ENCODE measurements around the gene DMGDH. TPM values are rescaled to one million over a fixed set of nuclear protein-coding genes. Genes with fewer than 3 reads are reported as not detected.

The DMGDH gene
- total and polyA plus RNA-seq, 2 of the 4 experiments (the other 2 are of a cell fraction) = 0.18 TPM; not detected in 1

GRCh38 chr5:79074641-79075040 lies 5.2 kb upstream of the DMGDH start:
- intact Hi-C loops (cut with micrococcal nuclease) = no loop called here

More at GRCh38 chr5:79074641-79075040, 5.2 kb upstream of the DMGDH start:
- no TSS peak for BruUV-seq (replicated peaks)
- Histone ChIP-seq H2AFZ (replicated peaks; ENCODE audit: low read length, poor library complexity) (no peak overlapping the region), H3K56ac (ENCODE audit: extremely low read depth, insufficient read depth, low read length) (no peak overlapping the region), H4K8ac (ENCODE audit: low read depth in 2 of 2, low read length in 2 of 2) (no peak overlapping the region), H3K18ac (ENCODE audit: low read depth, low read length) (no peak overlapping the region), H2AK9ac (replicated peaks; ENCODE audit: low read depth, low read length, poor library complexity) (peak overlapping the region; percentile 47), H3K4me1 (ENCODE audit: control insufficient read depth, insufficient read depth, low read length) (peaks cover 6% of the 10 kb centered on the region; the same call in 1 of the 2 replicates), H2BK15ac (ENCODE audit: low read depth, low read length) (no peak overlapping the region), H4K5ac (ENCODE audit: low read depth, low read length) (no peak overlapping the region), H4K91ac (ENCODE audit: insufficient read depth, low read depth, low read length) (no peak overlapping the region), H3K9me3 (ENCODE audit: control insufficient read depth, insufficient read depth, low read length) (peaks cover 6% of the 10 kb centered on the region), H3K9ac (ENCODE audit: low read depth, low read length) (no peak overlapping the region), H2BK120ac (ENCODE audit: low read depth, low read length) (no peak overlapping the region), H4K20me1 (ENCODE audit: insufficient read depth, low read length) (no peaks in the 10 kb centered on the region), H3K4ac (ENCODE audit: low read depth, low read length) (no peak overlapping the region), H3K27ac (ENCODE audit: insufficient read depth, low read length) (no peak overlapping the region), H3K27me3 (ENCODE audit: control insufficient read depth, insufficient read depth, low read length) (no peaks in the 10 kb centered on the region), H2BK5ac (ENCODE audit: low read depth, low read length, poor library complexity, severe bottlenecking) (no peak overlapping the region), H2BK20ac (ENCODE audit: low read depth, low read length) (no peak overlapping the region), H3K4me3 (ENCODE audit: insufficient read depth, low read depth, low read length) (no peak overlapping the region), H3K23ac (ENCODE audit: low read depth, low read length) (no peak overlapping the region), H3K79me1 (ENCODE audit: low read depth in 1 of 2, low read length in 2 of 2) (no peaks in the 10 kb centered on the region), H3K36me3 (ENCODE audit: control insufficient read depth, insufficient read depth, low read length) (no peaks in the 10 kb centered on the region), H3K9me1 (ENCODE audit: insufficient read depth, low read length) (0 out of 2 replicates have a peak, but pooled peaks cover 3% of the 10 kb centered on the region), H3K14ac (replicated peaks; ENCODE audit: low read depth, low read length) (no peak overlapping the region), H3K4me2 (ENCODE audit: low read depth, low read length) (no peak overlapping the region), H2AK5ac (ENCODE audit: low read depth, low read length) (no peak overlapping the region)
- no peak for TF ChIP-seq CTCF (conservative IDR thresholded peaks at IDR 0.05; ENCODE audit: low read depth, low read length)
- no peak for TF ChIP-seq MXI1 (IDR thresholded peaks at IDR 0.05; ENCODE audit: borderline replicate concordance, low read depth, low read length)
- no peak for TF ChIP-seq NFE2L2 (IDR thresholded peaks at IDR 0.05; ENCODE audit: low read depth, low read length)
- no peak for TF ChIP-seq FOS (IDR thresholded peaks at IDR 0.05; ENCODE audit: low read depth, low read length)
- TF ChIP-seq CEBPB (IDR thresholded peaks at IDR 0.05; ENCODE audit: low read depth, low read length) = no peak
- no peak for TF ChIP-seq RFX5 (IDR thresholded peaks at IDR 0.05; ENCODE audit: low read depth, low read length)
- no peak for TF ChIP-seq MAFK (IDR thresholded peaks at IDR 0.05; ENCODE audit: low read depth, low read length)
- no peak for TF ChIP-seq RCOR1 (IDR thresholded peaks at IDR 0.05; ENCODE audit: insufficient replicate concordance, low read length)
- in situ Hi-C loops (cut with MboI; ENCODE audit: low sequenced_read_pairs) = no loop called here
- 55% methylated on average over 4 of the region's 6 CpGs; no CpG with 5 or more reads in 1 of the 2 experiments for WGBS, 2 experiments (ENCODE audit: extremely low coverage in 2 of 2, insufficient read length in 1 of 2)
- dilution Hi-C loops (cut with HindIII; ENCODE audit: low sequenced_read_pairs, unreplicated experiment) = no loop called here
- DNase-seq (peak; percentile 49), ATAC-seq (ENCODE audit: low read depth) (no peak)
- POLR2A ChIA-PET (ENCODE audit: unreplicated experiment) = no interaction called here
- CTCF ChIA-PET = no interaction called here
